DOHH2 (cell line): Measurements from ENCODE around the gene RPL10.

Source experiments
- EZH2phosphoT487 ChIP-seq: fragments of 200-600 bp; sonication (generic); IDR thresholded peaks from 2 replicates; pipeline ENCODE4 v1.6.1; 2017; ENCODE audit warnings: borderline replicate concordance, mild to moderate bottlenecking, antibody characterized with exemption, low read length, moderate library complexity, mixed read lengths
- TF ChIP-seq, protein P1 (sequence below): fragments of 200-600 bp; sonication (generic); IDR thresholded peaks from one replicate; pipeline ENCODE4 v1.5.1; 2014; ENCODE audit warnings: antibody characterized with exemption, mild to moderate bottlenecking, low read depth, low read length; ENCODE audit not compliant: poor library complexity, severe bottlenecking

GRCh38 chrX:154450312-154450711 is 52.1 kb downstream of the RPL10 start:
- TF ChIP-seq, protein P1, sequence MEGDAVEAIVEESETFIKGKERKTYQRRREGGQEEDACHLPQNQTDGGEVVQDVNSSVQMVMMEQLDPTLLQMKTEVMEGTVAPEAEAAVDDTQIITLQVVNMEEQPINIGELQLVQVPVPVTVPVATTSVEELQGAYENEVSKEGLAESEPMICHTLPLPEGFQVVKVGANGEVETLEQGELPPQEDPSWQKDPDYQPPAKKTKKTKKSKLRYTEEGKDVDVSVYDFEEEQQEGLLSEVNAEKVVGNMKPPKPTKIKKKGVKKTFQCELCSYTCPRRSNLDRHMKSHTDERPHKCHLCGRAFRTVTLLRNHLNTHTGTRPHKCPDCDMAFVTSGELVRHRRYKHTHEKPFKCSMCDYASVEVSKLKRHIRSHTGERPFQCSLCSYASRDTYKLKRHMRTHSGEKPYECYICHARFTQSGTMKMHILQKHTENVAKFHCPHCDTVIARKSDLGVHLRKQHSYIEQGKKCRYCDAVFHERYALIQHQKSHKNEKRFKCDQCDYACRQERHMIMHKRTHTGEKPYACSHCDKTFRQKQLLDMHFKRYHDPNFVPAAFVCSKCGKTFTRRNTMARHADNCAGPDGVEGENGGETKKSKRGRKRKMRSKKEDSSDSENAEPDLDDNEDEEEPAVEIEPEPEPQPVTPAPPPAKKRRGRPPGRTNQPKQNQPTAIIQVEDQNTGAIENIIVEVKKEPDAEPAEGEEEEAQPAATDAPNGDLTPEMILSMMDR, result no peak
- TF ChIP-seq EZH2phosphoT487, result no peak
